Fibroblast of lung (primary cell): ENCODE results near the gene RBM8A.

Source experiments
- EZH2 ChIP-seq: IDR thresholded peaks from 2 replicates; pipeline ENCODE4 v1.5.1; 2012; ENCODE audit warnings: low read length, control low read depth, mild to moderate bottlenecking; ENCODE audit errors: missing control alignments
- TF ChIP-seq, protein P1 (sequence below), 2 donors: IDR thresholded peaks in 1 of 2; conservative IDR thresholded peaks in 1 of 2; 1 replicate in 1 of 2; 2 replicates in 1 of 2; pipeline ENCODE4 v1.5.1; 2011 to 2012; ENCODE audit warnings: low read length in 2 of 2, control low read depth in 1 of 2, inconsistent platforms in 1 of 2, low read depth in 1 of 2, mild to moderate bottlenecking in 1 of 2

DNA sequence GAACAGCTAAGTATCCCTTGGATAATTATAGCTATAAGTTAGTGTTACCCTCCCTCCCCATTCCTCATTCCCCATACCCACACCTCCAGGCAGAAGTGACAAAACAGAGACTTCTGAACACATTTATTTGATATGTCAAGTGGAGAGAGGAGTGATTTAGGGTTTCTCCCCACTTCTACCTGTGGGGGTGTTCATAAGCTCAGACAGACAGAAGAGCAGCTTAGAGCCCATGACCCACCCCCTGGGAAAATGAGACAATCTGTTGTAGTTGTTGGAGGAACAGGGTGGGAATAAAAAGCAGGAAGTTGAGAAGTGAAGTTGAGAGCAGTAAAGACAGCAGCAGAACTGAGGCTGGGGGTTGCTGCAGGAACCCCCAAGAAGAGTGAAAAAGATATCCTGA lies 32.0 kb upstream of the RBM8A start:
- TF ChIP-seq, protein P1, sequence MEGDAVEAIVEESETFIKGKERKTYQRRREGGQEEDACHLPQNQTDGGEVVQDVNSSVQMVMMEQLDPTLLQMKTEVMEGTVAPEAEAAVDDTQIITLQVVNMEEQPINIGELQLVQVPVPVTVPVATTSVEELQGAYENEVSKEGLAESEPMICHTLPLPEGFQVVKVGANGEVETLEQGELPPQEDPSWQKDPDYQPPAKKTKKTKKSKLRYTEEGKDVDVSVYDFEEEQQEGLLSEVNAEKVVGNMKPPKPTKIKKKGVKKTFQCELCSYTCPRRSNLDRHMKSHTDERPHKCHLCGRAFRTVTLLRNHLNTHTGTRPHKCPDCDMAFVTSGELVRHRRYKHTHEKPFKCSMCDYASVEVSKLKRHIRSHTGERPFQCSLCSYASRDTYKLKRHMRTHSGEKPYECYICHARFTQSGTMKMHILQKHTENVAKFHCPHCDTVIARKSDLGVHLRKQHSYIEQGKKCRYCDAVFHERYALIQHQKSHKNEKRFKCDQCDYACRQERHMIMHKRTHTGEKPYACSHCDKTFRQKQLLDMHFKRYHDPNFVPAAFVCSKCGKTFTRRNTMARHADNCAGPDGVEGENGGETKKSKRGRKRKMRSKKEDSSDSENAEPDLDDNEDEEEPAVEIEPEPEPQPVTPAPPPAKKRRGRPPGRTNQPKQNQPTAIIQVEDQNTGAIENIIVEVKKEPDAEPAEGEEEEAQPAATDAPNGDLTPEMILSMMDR (conservative IDR thresholded peaks at IDR 0.05 in 1 of 2, IDR thresholded peaks at IDR 0.05 in 1 of 2; ENCODE audit: low read depth in 1 of 2, low read length in 2 of 2): no peak
- no peak for TF ChIP-seq EZH2
